K562 (cell line): ENCODE data around the gene KLHL15. TPM values are rescaled to one million over a fixed set of nuclear protein-coding genes. Genes with fewer than 3 reads are reported as not detected.

ENCODE experiments used
- ATAC-seq: fragments of 200-7000 bp; cut with Tn5 transposase; 3 replicates; pipeline ENCODE4 v1.9.1; 2020; ENCODE audit warnings: moderate library complexity
- BruUV-seq: library from RNA; stranded (reverse); fragments of 400-500 nt; replicated peaks from 2 replicates; lab custom pipeline; 2021; lab: Mats Ljungman, UMichigan
- CTCF ChIA-PET: fragments of 300-600 bp; formaldehyde crosslinking; extraction: SDS; loops from one replicate; lab custom pipeline; 2021; ENCODE audit warnings: low intra/inter-chr PET ratio; lab: Yijun Ruan, JAX
- POLR2A ChIA-PET: fragments of 300-600, 350-650 bp; sonication (Branson Sonifier 250); formaldehyde crosslinking; extraction: SDS; loops from one replicate; lab custom pipeline; 2021; ENCODE audit warnings: antibody characterized with exemption, inconsistent platforms; lab: Yijun Ruan, JAX
- DNase-seq, 4 experiments: peaks; one replicate each; pipeline versions ENCODE4 v3.0.0 to v3.0.0-alpha.2; 2011 to 2018; ENCODE audit warnings: low spot score in 3 of 4, mixed read lengths in 3 of 4; ENCODE audit errors: extremely low read depth in 1 of 4
- FAIRE-seq: peaks from 2 replicates; lab custom pipeline; 2011; peaks lifted over from hg19 to GRCh38; lab: Jason Lieb, UNC
- H2AFZ ChIP-seq: 2 replicates; pipeline ENCODE4 v1.6.0; 2011; ENCODE audit warnings: low read depth, low read length, control low read depth, inconsistent platforms
- H3K27ac ChIP-seq: fragments of 200-600 bp; 3 replicates; pipeline ENCODE4 v1.8.0; 2011; ENCODE audit warnings: low read depth, mild to moderate bottlenecking, control low read depth, inconsistent platforms, low read length, moderate library complexity, mixed read lengths; ENCODE audit errors: extremely low read depth
- H3K27me3 ChIP-seq, 2 experiments: fragments of 300-600 bp in 1 of 2; 2 replicates in 1 of 2; 3 replicates in 1 of 2; pipeline versions ENCODE4 v1.6.0 to v1.8.0; 2011; ENCODE audit warnings: inconsistent platforms in 2 of 2, low read length in 2 of 2, mild to moderate bottlenecking in 1 of 2, mixed read lengths in 1 of 2, moderate library complexity in 1 of 2; ENCODE audit not compliant: control insufficient read depth in 2 of 2, insufficient read depth in 2 of 2
- H3K36me3 ChIP-seq: fragments of 300-600 bp; 3 replicates; pipeline ENCODE4 v1.8.0; 2011; ENCODE audit warnings: mild to moderate bottlenecking, low read length, inconsistent platforms; ENCODE audit not compliant: control insufficient read depth, insufficient read depth
- H3K4me1 ChIP-seq, 2 experiments: fragments of 200-600 bp in 1 of 2; replicated peaks in 1 of 2; 2 replicates in 1 of 2; 3 replicates in 1 of 2; pipeline versions ENCODE4 v1.5.1 to v1.8.0; 2011; ENCODE audit warnings: inconsistent platforms in 2 of 2, low read length in 2 of 2, mild to moderate bottlenecking in 1 of 2, mixed read lengths in 1 of 2, moderate library complexity in 1 of 2; ENCODE audit not compliant: control insufficient read depth in 2 of 2, insufficient read depth in 2 of 2
- H3K4me2 ChIP-seq: 2 replicates; pipeline ENCODE4 v1.6.1; 2011; ENCODE audit warnings: low read length, control low read depth, inconsistent platforms, mixed read lengths; ENCODE audit not compliant: insufficient read depth
- H3K4me3 ChIP-seq: fragments of 200-600 bp; sonication (generic), shearing (Covaris generic); 2 replicates; pipeline ENCODE4 v1.5.1; 2016; ENCODE audit warnings: control low read depth, inconsistent platforms
- H3K79me2 ChIP-seq: fragments of 200-600 bp; 3 replicates; pipeline ENCODE4 v1.8.0; 2011; ENCODE audit warnings: low read length, inconsistent platforms; ENCODE audit not compliant: control insufficient read depth, insufficient read depth
- H3K9ac ChIP-seq, 2 experiments: 2 replicates each; pipeline versions ENCODE4 v1.6.0 to v1.6.1; 2011; ENCODE audit warnings: low read depth in 2 of 2, low read length in 2 of 2, control low read depth in 1 of 2, inconsistent platforms in 1 of 2, mild to moderate bottlenecking in 1 of 2, mixed read lengths in 1 of 2; ENCODE audit not compliant: insufficient read depth in 1 of 2
- H3K9me1 ChIP-seq: one replicate; pipeline ENCODE4 v1.6.0; 2011; ENCODE audit warnings: inconsistent platforms, mild to moderate bottlenecking, low read length, moderate library complexity; ENCODE audit not compliant: control insufficient read depth, insufficient read depth
- H3K9me3 ChIP-seq: replicated peaks from 2 replicates; pipeline ENCODE4 v1.5.1; 2011; ENCODE audit warnings: low read depth, low read length, inconsistent platforms; ENCODE audit not compliant: control insufficient read depth, insufficient read depth
- H4K20me1 ChIP-seq: replicated peaks from 2 replicates; pipeline ENCODE4 v1.6.1; 2011; ENCODE audit warnings: low read length, inconsistent platforms, mixed read lengths; ENCODE audit not compliant: control insufficient read depth, insufficient read depth
- BACH1 ChIP-seq: fragments of 200-800 bp; sonication (Bioruptor generic); IDR thresholded peaks from 2 replicates; pipeline ENCODE4 v1.6.1; 2016; ENCODE audit warnings: missing genetic modification characterization, missing compliant biosample characterization
- BRCA1 ChIP-seq, 2 experiments: fragments of 450-650 bp in 1 of 2; sonication (generic) in 1 of 2; formaldehyde crosslinking in 1 of 2; IDR thresholded peaks; 2 replicates each; pipeline versions ENCODE4 v1.5.0 to v1.6.1; 2017 to 2020; ENCODE audit warnings: mild to moderate bottlenecking in 1 of 2, missing genetic modification reagents in 1 of 2
- CC2D1A ChIP-seq: fragments of 450-650 bp; IDR thresholded peaks from 2 replicates; pipeline ENCODE4 v1.6.1; 2017; ENCODE audit warnings: mild to moderate bottlenecking
- FOXK2 ChIP-seq, 2 experiments: fragments of 450-650 bp; IDR thresholded peaks in 1 of 2; conservative IDR thresholded peaks in 1 of 2; 2 replicates each; pipeline ENCODE4 v1.6.1; 2016; ENCODE audit warnings: low read depth in 2 of 2, mild to moderate bottlenecking in 1 of 2
- MTF1 ChIP-seq: fragments of 250-450 bp; sonication (Bioruptor Pico); IDR thresholded peaks from 2 replicates; pipeline ENCODE4 v1.9.0; 2021; ENCODE audit warnings: moderate library complexity, mild to moderate bottlenecking, inconsistent platforms, borderline replicate concordance
- RBM39 ChIP-seq: fragments of 200-400 bp; formaldehyde crosslinking; optimal IDR thresholded peaks from 2 replicates; pipeline ENCODE3; 2018; ENCODE audit warnings: low read depth, low read length
- WGBS: fragments of 100-300 bp; shearing (Covaris generic); methylation state at CpG from one replicate; pipeline ENCODE4 v1.1.6; 2016; ENCODE audit warnings: low coverage, mixed read lengths; ENCODE audit not compliant: insufficient coverage; ENCODE audit errors: missing lambda C conversion rate; 5-methylcytosine and 5-hydroxymethylcytosine counted together
- in situ Hi-C: fragments of 300-500 bp; cut with MboI; formaldehyde crosslinking; loops from 4 replicates; pipeline ENCODE4 v1.15.0; 2018; ENCODE audit warnings: inconsistent platforms, mixed read lengths
- intact Hi-C: fragments of 100-400 bp; cut with micrococcal nuclease; formaldehyde crosslinking; loops from 2 replicates; pipeline ENCODE4 v1.14.2; 2022
- polyA plus RNA-seq, 8 experiments: library from polyadenylated mRNA; depleted of rRNA in 4 of 8; stranded (reverse) in 5 of 8; unstranded in 3 of 8; fragments of >200 nt; fragmentation: Nextera tagmentation in 2 of 8; fragmentation: Illumina TruSeq in 1 of 8; extraction: Ambion mirVana in 2 of 8; extraction: Trizol in 1 of 8; gene quantifications; 2 replicates each; pipeline versions ENCODE4 v1.2.1 to v1.2.3, GENCODE V29; 2011 to 2014; ENCODE audit warnings: inconsistent platforms in 1 of 8, missing spikeins in 1 of 8
- total RNA-seq, 7 experiments: library from RNA; depleted of rRNA in 6 of 7; stranded (reverse); fragments of >200 nt in 6 of 7; fragmentation: Illumina TruSeq in 2 of 7; extraction: Trizol in 2 of 7; gene quantifications; 2 replicates each; pipeline versions ENCODE4 v1.2.1 to v1.2.3, GENCODE V29; 2011 to 2021; ENCODE audit warnings: low replicate concordance in 1 of 7
- TF ChIP-seq, protein P1 (sequence below): fragments of 450-650 bp; IDR thresholded peaks from 2 replicates; pipeline ENCODE4 v1.6.1; 2016; ENCODE audit warnings: borderline replicate concordance
- TF ChIP-seq, protein P2 (sequence below): fragments of 250-450 bp; sonication (Bioruptor Pico); IDR thresholded peaks from 2 replicates; pipeline ENCODE4 v1.4.0; 2020; ENCODE audit warnings: mild to moderate bottlenecking, moderate library complexity, borderline replicate concordance

Gene KLHL15
- total and polyA plus RNA-seq, 9 of the 15 experiments (the other 6 are each of a cell fraction or from before 2014, with no cell fraction given), result 3.0 to 12.4 (median 7.6) TPM

DNA sequence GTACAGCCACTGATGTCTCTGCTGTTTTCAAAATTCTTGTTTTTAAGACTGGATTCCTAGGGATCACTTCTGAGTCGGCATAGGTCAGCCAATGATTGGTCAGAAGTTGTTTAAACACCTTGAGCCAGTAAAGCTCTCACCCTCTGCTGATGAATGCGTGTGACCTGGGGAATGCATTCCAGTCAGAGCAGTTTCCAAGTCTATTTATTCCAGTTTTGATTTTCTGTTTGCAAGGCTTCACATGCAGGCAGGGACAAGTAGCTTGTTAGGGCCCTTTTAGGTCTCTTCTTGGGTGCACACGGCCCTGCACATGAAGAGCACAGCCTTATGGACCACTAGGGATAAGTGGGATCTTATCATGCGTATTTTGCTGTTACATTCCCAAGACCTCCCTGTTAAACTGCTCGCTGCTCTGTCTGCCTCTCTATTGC lies 47.0 kb downstream of the KLHL15 start:
- peak; percentile 60 for ATAC-seq
- FAIRE-seq, result no peak
- H3K9ac ChIP-seq, result no peak overlapping the region
- 0 out of 2 replicates have a peak, but pooled peaks have one; percentile 21 for TF ChIP-seq CC2D1A
- TF ChIP-seq, protein P1, sequence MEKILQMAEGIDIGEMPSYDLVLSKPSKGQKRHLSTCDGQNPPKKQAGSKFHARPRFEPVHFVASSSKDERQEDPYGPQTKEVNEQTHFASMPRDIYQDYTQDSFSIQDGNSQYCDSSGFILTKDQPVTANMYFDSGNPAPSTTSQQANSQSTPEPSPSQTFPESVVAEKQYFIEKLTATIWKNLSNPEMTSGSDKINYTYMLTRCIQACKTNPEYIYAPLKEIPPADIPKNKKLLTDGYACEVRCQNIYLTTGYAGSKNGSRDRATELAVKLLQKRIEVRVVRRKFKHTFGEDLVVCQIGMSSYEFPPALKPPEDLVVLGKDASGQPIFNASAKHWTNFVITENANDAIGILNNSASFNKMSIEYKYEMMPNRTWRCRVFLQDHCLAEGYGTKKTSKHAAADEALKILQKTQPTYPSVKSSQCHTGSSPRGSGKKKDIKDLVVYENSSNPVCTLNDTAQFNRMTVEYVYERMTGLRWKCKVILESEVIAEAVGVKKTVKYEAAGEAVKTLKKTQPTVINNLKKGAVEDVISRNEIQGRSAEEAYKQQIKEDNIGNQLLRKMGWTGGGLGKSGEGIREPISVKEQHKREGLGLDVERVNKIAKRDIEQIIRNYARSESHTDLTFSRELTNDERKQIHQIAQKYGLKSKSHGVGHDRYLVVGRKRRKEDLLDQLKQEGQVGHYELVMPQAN, result no peak
- no peak for TF ChIP-seq FOXK2 (conservative IDR thresholded peaks at IDR 0.05 in 1 of 2, IDR thresholded peaks at IDR 0.05 in 1 of 2; ENCODE audit: low read depth in 2 of 2)
- TF ChIP-seq, protein P2, sequence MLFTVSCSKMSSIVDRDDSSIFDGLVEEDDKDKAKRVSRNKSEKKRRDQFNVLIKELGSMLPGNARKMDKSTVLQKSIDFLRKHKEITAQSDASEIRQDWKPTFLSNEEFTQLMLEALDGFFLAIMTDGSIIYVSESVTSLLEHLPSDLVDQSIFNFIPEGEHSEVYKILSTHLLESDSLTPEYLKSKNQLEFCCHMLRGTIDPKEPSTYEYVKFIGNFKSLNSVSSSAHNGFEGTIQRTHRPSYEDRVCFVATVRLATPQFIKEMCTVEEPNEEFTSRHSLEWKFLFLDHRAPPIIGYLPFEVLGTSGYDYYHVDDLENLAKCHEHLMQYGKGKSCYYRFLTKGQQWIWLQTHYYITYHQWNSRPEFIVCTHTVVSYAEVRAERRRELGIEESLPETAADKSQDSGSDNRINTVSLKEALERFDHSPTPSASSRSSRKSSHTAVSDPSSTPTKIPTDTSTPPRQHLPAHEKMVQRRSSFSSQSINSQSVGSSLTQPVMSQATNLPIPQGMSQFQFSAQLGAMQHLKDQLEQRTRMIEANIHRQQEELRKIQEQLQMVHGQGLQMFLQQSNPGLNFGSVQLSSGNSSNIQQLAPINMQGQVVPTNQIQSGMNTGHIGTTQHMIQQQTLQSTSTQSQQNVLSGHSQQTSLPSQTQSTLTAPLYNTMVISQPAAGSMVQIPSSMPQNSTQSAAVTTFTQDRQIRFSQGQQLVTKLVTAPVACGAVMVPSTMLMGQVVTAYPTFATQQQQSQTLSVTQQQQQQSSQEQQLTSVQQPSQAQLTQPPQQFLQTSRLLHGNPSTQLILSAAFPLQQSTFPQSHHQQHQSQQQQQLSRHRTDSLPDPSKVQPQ (CRISPR knock-in tag), result no peak
- TF ChIP-seq RBM39, result no peak
- no peak for TF ChIP-seq MTF1 (CRISPR knock-in tag)
- no peak for TF ChIP-seq BRCA1 (IDR thresholded peaks at IDR 0.05)
- no peak for TF ChIP-seq BRCA1 (CRISPR knock-in tag; IDR thresholded peaks at IDR 0.05)
- TF ChIP-seq BACH1 (tag), result no peak
- H3K36me3 ChIP-seq, result peaks cover 16% of the 10 kb centered on the region; the same call in 1 of the 3 replicates
- BruUV-seq, result no TSS peak
- H3K4me3 ChIP-seq, result no peak overlapping the region
- H3K4me2 ChIP-seq, result no peak overlapping the region
- no peaks in the 10 kb centered on the region for H3K27me3 ChIP-seq
- no peak for DNase-seq
- no peaks in the 10 kb centered on the region for H3K9me1 ChIP-seq
- in situ Hi-C loops, result no loop called here
- H3K27ac ChIP-seq, result no peak overlapping the region
- H3K79me2 ChIP-seq, result 0 out of 3 replicates have a peak, but pooled peaks cover 1% of the 10 kb centered on the region
- WGBS, result 20% methylated on average over 5 of the region's 5 CpGs
- peaks cover 0 to 3% of the 10 kb centered on the region in 2 experiments; a peak in 2 of 5 replicates for H3K4me1 ChIP-seq
- no peaks in the 10 kb centered on the region for H3K9me3 ChIP-seq
- no peaks in the 10 kb centered on the region for H4K20me1 ChIP-seq
- POLR2A ChIA-PET, result interaction anchor here (0.9 to 1.2 kb wide), 2 partner anchors 12 to 32 kb away, joined by 3 read pairs; no protein-coding TSS in a partner anchor
- CTCF ChIA-PET, result no interaction called here
- no peak overlapping the region for H2AFZ ChIP-seq
- intact Hi-C loops, result no loop called here
